IMR-90 (cell line): ENCODE measurements around the gene CCM2. TPM values are rescaled to one million over a fixed set of nuclear protein-coding genes. Genes with fewer than 3 reads are reported as not detected.

Experiments
- ATAC-seq: fragments of 200-7000 bp; cut with Tn5 transposase; 2 replicates; pipeline ENCODE4 v1.9.1; 2020; ENCODE audit warnings: low read depth, mild to moderate bottlenecking, moderate library complexity
- BruUV-seq: library from RNA; stranded (reverse); fragments of 400-500 nt; replicated peaks from 2 replicates; lab custom pipeline; 2021; lab: Mats Ljungman, UMichigan
- CTCF ChIA-PET: fragments of 300-600 bp; formaldehyde crosslinking; extraction: SDS; loops from one replicate; lab custom pipeline; 2021; ENCODE audit warnings: antibody characterized with exemption; lab: Yijun Ruan, JAX
- POLR2A ChIA-PET: fragments of 300-600 bp; sonication (Branson Sonifier 250); formaldehyde crosslinking; loops from one replicate; lab custom pipeline; 2022; ENCODE audit warnings: antibody characterized with exemption; ENCODE audit not compliant: unreplicated experiment; lab: Charles Lee
- DNase-seq: peaks from one replicate; pipeline ENCODE4 v3.0.0; 2013
- H2AFZ ChIP-seq: replicated peaks from 2 replicates; pipeline ENCODE3; 2013; ENCODE audit warnings: low read length, mild to moderate bottlenecking; ENCODE audit not compliant: poor library complexity
- H2AK5ac ChIP-seq: 2 replicates; pipeline ENCODE4 v1.6.1; 2013; ENCODE audit warnings: low read depth, low read length, inconsistent platforms
- H2AK9ac ChIP-seq: replicated peaks from 2 replicates; pipeline ENCODE3; 2013; ENCODE audit warnings: mild to moderate bottlenecking, low read depth, low read length, moderate library complexity; ENCODE audit not compliant: poor library complexity
- H2BK120ac ChIP-seq: 2 replicates; pipeline ENCODE4 v1.6.1; 2013; ENCODE audit warnings: low read depth, low read length, inconsistent platforms
- H2BK15ac ChIP-seq: 3 replicates; pipeline ENCODE4 v1.6.1; 2013; ENCODE audit warnings: low read depth, low read length, inconsistent platforms
- H2BK20ac ChIP-seq: 2 replicates; pipeline ENCODE4 v1.6.1; 2013; ENCODE audit warnings: low read depth, mild to moderate bottlenecking, inconsistent platforms, low read length, moderate library complexity
- H2BK5ac ChIP-seq: 2 replicates; pipeline ENCODE4 v1.6.1; 2013; ENCODE audit warnings: mild to moderate bottlenecking, low read depth, low read length, inconsistent platforms; ENCODE audit not compliant: poor library complexity, severe bottlenecking
- H3K14ac ChIP-seq: replicated peaks from 2 replicates; pipeline ENCODE4 v1.6.1; 2013; ENCODE audit warnings: low read depth, low read length, inconsistent platforms
- H3K18ac ChIP-seq: 2 replicates; pipeline ENCODE4 v1.6.1; 2013; ENCODE audit warnings: low read depth, low read length, control low read depth
- H3K23ac ChIP-seq: 2 replicates; pipeline ENCODE4 v1.6.1; 2013; ENCODE audit warnings: low read depth, low read length, inconsistent platforms
- H3K27ac ChIP-seq: 2 replicates; pipeline ENCODE4 v1.5.1; 2013; ENCODE audit warnings: mild to moderate bottlenecking, control low read depth, low read length; ENCODE audit not compliant: insufficient read depth
- H3K27me3 ChIP-seq: 2 replicates; pipeline ENCODE4 v1.6.1; 2013; ENCODE audit warnings: low read length; ENCODE audit not compliant: control insufficient read depth, insufficient read depth
- H3K36me3 ChIP-seq: 2 replicates; pipeline ENCODE4 v1.6.1; 2013; ENCODE audit warnings: low read length, mixed read lengths; ENCODE audit not compliant: control insufficient read depth, insufficient read depth
- H3K4ac ChIP-seq: 2 replicates; pipeline ENCODE4 v1.6.1; 2013; ENCODE audit warnings: low read depth, low read length, inconsistent platforms
- H3K4me1 ChIP-seq: 2 replicates; pipeline ENCODE4 v1.6.1; 2013; ENCODE audit warnings: low read length, mixed read lengths; ENCODE audit not compliant: control insufficient read depth, insufficient read depth
- H3K4me2 ChIP-seq: 2 replicates; pipeline ENCODE4 v1.6.1; 2013; ENCODE audit warnings: low read depth, mild to moderate bottlenecking, control low read depth, low read length, moderate library complexity
- H3K4me3 ChIP-seq: 2 replicates; pipeline ENCODE4 v1.5.1; 2013; ENCODE audit warnings: low read depth, mild to moderate bottlenecking, control low read depth, low read length, moderate library complexity; ENCODE audit not compliant: insufficient read depth
- H3K56ac ChIP-seq: 2 replicates; pipeline ENCODE4 v1.6.1; 2013; ENCODE audit warnings: low read length, inconsistent platforms; ENCODE audit not compliant: insufficient read depth; ENCODE audit errors: extremely low read depth
- H3K79me1 ChIP-seq, 2 experiments: 2 replicates each; pipeline ENCODE4 v1.6.1; 2013; ENCODE audit warnings: low read length in 2 of 2, inconsistent platforms in 1 of 2, low read depth in 1 of 2
- H3K9ac ChIP-seq: 2 replicates; pipeline ENCODE4 v1.6.1; 2013; ENCODE audit warnings: low read depth, low read length, control low read depth
- H3K9me1 ChIP-seq: 2 replicates; pipeline ENCODE4 v1.6.1; 2013; ENCODE audit warnings: low read length, inconsistent platforms; ENCODE audit not compliant: insufficient read depth
- H3K9me3 ChIP-seq: 2 replicates; pipeline ENCODE4 v1.6.1; 2013; ENCODE audit warnings: low read length; ENCODE audit not compliant: control insufficient read depth, insufficient read depth
- H4K20me1 ChIP-seq: 2 replicates; pipeline ENCODE4 v1.6.1; 2013; ENCODE audit warnings: low read length, inconsistent platforms; ENCODE audit not compliant: insufficient read depth
- H4K5ac ChIP-seq: 2 replicates; pipeline ENCODE4 v1.6.1; 2013; ENCODE audit warnings: mild to moderate bottlenecking, low read depth, low read length, control low read depth
- H4K8ac ChIP-seq, 2 experiments: 2 replicates each; pipeline ENCODE4 v1.6.1; 2013; ENCODE audit warnings: low read depth in 2 of 2, low read length in 2 of 2, control low read depth in 1 of 2, inconsistent platforms in 1 of 2
- H4K91ac ChIP-seq: 2 replicates; pipeline ENCODE4 v1.6.1; 2013; ENCODE audit warnings: low read depth, low read length, inconsistent platforms; ENCODE audit not compliant: insufficient read depth
- BHLHE40 ChIP-seq: fragments of 150-350 bp; IDR thresholded peaks from 2 replicates; pipeline ENCODE4 v1.6.1; 2016; ENCODE audit warnings: mild to moderate bottlenecking, low read depth, low read length
- CEBPB ChIP-seq: IDR thresholded peaks from 2 replicates; pipeline ENCODE4 v1.6.1; 2012; ENCODE audit warnings: low read depth, low read length, improper control_type of control experiment
- CHD1 ChIP-seq: IDR thresholded peaks from 2 replicates; pipeline ENCODE4 v1.6.1; 2012; ENCODE audit warnings: low read depth, low read length, improper control_type of control experiment
- FOS ChIP-seq: fragments of 150-350 bp; IDR thresholded peaks from 2 replicates; pipeline ENCODE4 v1.6.1; 2016; ENCODE audit warnings: low read depth, low read length
- MAFK ChIP-seq: IDR thresholded peaks from 2 replicates; pipeline ENCODE4 v1.6.1; 2012; ENCODE audit warnings: low read depth, low read length, improper control_type of control experiment
- MAZ ChIP-seq: IDR thresholded peaks from 2 replicates; pipeline ENCODE4 v1.6.1; 2012; ENCODE audit warnings: low read depth, mild to moderate bottlenecking, low read length, improper control_type of control experiment, moderate library complexity, borderline replicate concordance
- MXI1 ChIP-seq: IDR thresholded peaks from 2 replicates; pipeline ENCODE4 v1.6.1; 2012; ENCODE audit warnings: low read depth, mild to moderate bottlenecking, low read length, moderate library complexity, borderline replicate concordance
- NFE2L2 ChIP-seq: fragments of 150-350 bp; IDR thresholded peaks from 2 replicates; pipeline ENCODE4 v1.6.1; 2016; ENCODE audit warnings: low read depth, mild to moderate bottlenecking, low read length
- POLR2A ChIP-seq: IDR thresholded peaks from 2 replicates; pipeline ENCODE4 v1.6.1; 2012; ENCODE audit warnings: mild to moderate bottlenecking, low read depth, low read length
- RAD21 ChIP-seq: IDR thresholded peaks from 2 replicates; pipeline ENCODE4 v1.6.1; 2012; ENCODE audit warnings: low read length, improper control_type of control experiment
- RCOR1 ChIP-seq: IDR thresholded peaks from 2 replicates; pipeline ENCODE4 v1.6.1; 2012; ENCODE audit warnings: mild to moderate bottlenecking, low read length, improper control_type of control experiment; ENCODE audit not compliant: insufficient replicate concordance
- RFX5 ChIP-seq: IDR thresholded peaks from 2 replicates; pipeline ENCODE4 v1.8.0; 2012; ENCODE audit warnings: low read depth, mild to moderate bottlenecking, low read length, moderate library complexity
- SMC3 ChIP-seq: fragments of 150-350 bp; IDR thresholded peaks from 2 replicates; pipeline ENCODE4 v1.6.1; 2016; ENCODE audit warnings: low read depth, mild to moderate bottlenecking, antibody characterized with exemption, low read length, moderate library complexity
- WGBS, 2 experiments: methylation state at CpG; one replicate each; pipeline versions ENCODE4 v1.1.5 to v1.1.7; 2013; ENCODE audit warnings: missing lambda C conversion rate in 2 of 2; ENCODE audit not compliant: insufficient read length in 1 of 2; ENCODE audit errors: extremely low coverage in 2 of 2; 5-methylcytosine and 5-hydroxymethylcytosine counted together
- dilution Hi-C: fragments of 300-500 bp; cut with HindIII; formaldehyde crosslinking; loops from one replicate; pipeline ENCODE4 v1.14.3; 2018; ENCODE audit warnings: low sequenced_read_pairs; ENCODE audit not compliant: unreplicated experiment
- in situ Hi-C: fragments of 300-500 bp; cut with MboI; formaldehyde crosslinking; loops from 3 replicates; pipeline ENCODE4 v1.14.3; 2019; ENCODE audit warnings: low sequenced_read_pairs, inconsistent platforms, mixed read lengths
- intact Hi-C: fragments of 100-400 bp; cut with micrococcal nuclease; formaldehyde crosslinking; loops from 2 replicates; pipeline ENCODE4 v1.10.0; 2022
- polyA plus RNA-seq, 3 experiments: library from polyadenylated mRNA; depleted of rRNA; stranded (reverse); fragments of >200 nt; gene quantifications; 2 replicates each; pipeline ENCODE4 v1.2.3, GENCODE V29; 2012; ENCODE audit warnings: low replicate concordance in 1 of 3
- total RNA-seq: library from RNA; depleted of rRNA; stranded (reverse); fragments of >200 nt; gene quantifications from 2 replicates; pipeline ENCODE4 v1.2.3, GENCODE V29; 2012
- TF ChIP-seq, protein P1 (sequence below): conservative IDR thresholded peaks from 2 replicates; pipeline ENCODE4 v1.5.1; 2012; ENCODE audit warnings: mild to moderate bottlenecking, low read depth, low read length, improper control_type of control experiment
- TF ChIP-seq, protein P2 (sequence below): fragments of 150-350 bp; IDR thresholded peaks from 2 replicates; pipeline ENCODE4 v1.6.1; 2017; ENCODE audit warnings: mild to moderate bottlenecking, antibody characterized with exemption, low read length, low read depth
- TF ChIP-seq, protein P3 (sequence below): fragments of 150-350 bp; IDR thresholded peaks from 2 replicates; pipeline ENCODE4 v1.6.1; 2016; ENCODE audit warnings: low read depth, mild to moderate bottlenecking, low read length, moderate library complexity, borderline replicate concordance

Gene CCM2
- total and polyA plus RNA-seq, 2 of the 4 experiments (the other 2 are of a cell fraction) = 65.2 to 78.5 TPM

DNA sequence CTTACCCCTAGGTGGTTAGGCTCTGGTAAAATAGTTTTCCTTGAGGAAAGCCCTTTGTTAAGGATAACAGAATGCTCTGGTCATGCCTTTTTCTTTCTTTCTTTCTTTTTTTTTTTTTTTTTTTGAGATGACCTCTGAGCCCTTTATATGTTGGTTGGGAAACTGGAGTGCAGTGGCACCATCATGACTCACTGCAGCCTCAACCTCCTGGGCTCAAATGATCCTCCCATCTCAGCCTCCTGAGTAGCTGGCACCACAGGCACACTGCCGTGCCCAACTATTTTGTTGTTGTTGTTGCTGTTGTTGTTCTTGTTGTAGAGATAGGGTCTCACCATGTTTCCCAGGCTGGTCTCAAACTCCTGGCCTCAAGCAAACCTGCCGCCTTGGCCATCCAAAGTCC, 61.4 kb downstream of the CCM2 start:
- DNase-seq (no peak), ATAC-seq (no peak)
- Histone ChIP-seq H3K4ac (no peak overlapping the region), H3K4me3 (no peak overlapping the region), H3K27me3 (no peaks in the 10 kb centered on the region), H3K9ac (no peak overlapping the region), H2BK15ac (no peak overlapping the region), H3K36me3 (peaks cover 19% of the 10 kb centered on the region), H4K91ac (no peak overlapping the region), H3K4me2 (no peak overlapping the region), H3K79me1 (peaks cover 35 to 79% of the 10 kb centered on the region in 2 experiments), H3K9me3 (no peaks in the 10 kb centered on the region), H3K9me1 (peaks cover 20% of the 10 kb centered on the region), H3K27ac (no peak overlapping the region), H4K5ac (no peak overlapping the region), H3K56ac (no peak overlapping the region), H3K23ac (no peak overlapping the region), H2BK20ac (no peak overlapping the region), H2AK5ac (no peak overlapping the region), H3K14ac (no peak overlapping the region), H3K18ac (no peak overlapping the region), H2BK5ac (no peak overlapping the region), H2AK9ac (no peak overlapping the region), H4K8ac (no peak overlapping the region), H4K20me1 (peaks cover 25% of the 10 kb centered on the region), H2BK120ac (no peak overlapping the region), H2AFZ (no peak overlapping the region), H3K4me1 (peaks cover 1% of the 10 kb centered on the region)
- POLR2A ChIA-PET = no interaction called here
- in situ Hi-C loops (no loop called here), dilution Hi-C loops (no loop called here), intact Hi-C loops (no loop called here)
- BruUV-seq = no TSS peak
- no CpG with 5 or more reads among the region's 2 CpGs for WGBS, 2 experiments
- CTCF ChIA-PET = interaction anchor here (1.4 kb wide), 1 partner anchor 26 kb away, joined by 3 read pairs; no protein-coding TSS in a partner anchor
- TF ChIP-seq NFE2L2 = no peak
- no peak for TF ChIP-seq RFX5
- no peak for TF ChIP-seq MAZ
- no peak for TF ChIP-seq RCOR1
- TF ChIP-seq, protein P1, sequence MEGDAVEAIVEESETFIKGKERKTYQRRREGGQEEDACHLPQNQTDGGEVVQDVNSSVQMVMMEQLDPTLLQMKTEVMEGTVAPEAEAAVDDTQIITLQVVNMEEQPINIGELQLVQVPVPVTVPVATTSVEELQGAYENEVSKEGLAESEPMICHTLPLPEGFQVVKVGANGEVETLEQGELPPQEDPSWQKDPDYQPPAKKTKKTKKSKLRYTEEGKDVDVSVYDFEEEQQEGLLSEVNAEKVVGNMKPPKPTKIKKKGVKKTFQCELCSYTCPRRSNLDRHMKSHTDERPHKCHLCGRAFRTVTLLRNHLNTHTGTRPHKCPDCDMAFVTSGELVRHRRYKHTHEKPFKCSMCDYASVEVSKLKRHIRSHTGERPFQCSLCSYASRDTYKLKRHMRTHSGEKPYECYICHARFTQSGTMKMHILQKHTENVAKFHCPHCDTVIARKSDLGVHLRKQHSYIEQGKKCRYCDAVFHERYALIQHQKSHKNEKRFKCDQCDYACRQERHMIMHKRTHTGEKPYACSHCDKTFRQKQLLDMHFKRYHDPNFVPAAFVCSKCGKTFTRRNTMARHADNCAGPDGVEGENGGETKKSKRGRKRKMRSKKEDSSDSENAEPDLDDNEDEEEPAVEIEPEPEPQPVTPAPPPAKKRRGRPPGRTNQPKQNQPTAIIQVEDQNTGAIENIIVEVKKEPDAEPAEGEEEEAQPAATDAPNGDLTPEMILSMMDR = no peak
- TF ChIP-seq, protein P2, sequence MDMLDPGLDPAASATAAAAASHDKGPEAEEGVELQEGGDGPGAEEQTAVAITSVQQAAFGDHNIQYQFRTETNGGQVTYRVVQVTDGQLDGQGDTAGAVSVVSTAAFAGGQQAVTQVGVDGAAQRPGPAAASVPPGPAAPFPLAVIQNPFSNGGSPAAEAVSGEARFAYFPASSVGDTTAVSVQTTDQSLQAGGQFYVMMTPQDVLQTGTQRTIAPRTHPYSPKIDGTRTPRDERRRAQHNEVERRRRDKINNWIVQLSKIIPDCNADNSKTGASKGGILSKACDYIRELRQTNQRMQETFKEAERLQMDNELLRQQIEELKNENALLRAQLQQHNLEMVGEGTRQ = no peak
- no peak for TF ChIP-seq SMC3
- TF ChIP-seq, protein P3, sequence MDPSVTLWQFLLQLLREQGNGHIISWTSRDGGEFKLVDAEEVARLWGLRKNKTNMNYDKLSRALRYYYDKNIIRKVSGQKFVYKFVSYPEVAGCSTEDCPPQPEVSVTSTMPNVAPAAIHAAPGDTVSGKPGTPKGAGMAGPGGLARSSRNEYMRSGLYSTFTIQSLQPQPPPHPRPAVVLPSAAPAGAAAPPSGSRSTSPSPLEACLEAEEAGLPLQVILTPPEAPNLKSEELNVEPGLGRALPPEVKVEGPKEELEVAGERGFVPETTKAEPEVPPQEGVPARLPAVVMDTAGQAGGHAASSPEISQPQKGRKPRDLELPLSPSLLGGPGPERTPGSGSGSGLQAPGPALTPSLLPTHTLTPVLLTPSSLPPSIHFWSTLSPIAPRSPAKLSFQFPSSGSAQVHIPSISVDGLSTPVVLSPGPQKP = no peak
- no peak for TF ChIP-seq CEBPB
- no peak for TF ChIP-seq CHD1
- TF ChIP-seq BHLHE40 = no peak
- no peak for TF ChIP-seq MAFK
- no peak for TF ChIP-seq MXI1
- no peak for TF ChIP-seq RAD21
- no peak for TF ChIP-seq POLR2A
- TF ChIP-seq FOS = no peak
